GM19438 (cell line): ENCODE measurements around the gene UCN.
"Not testable (repeated sequence)": the region's sequence is repeated elsewhere in the genome, so short reads cannot be mapped to it uniquely, and the experiment has no call there.

Experiments
- ATAC-seq: cut with Tn5 transposase; IDR thresholded peaks from one replicate; pipeline ENCODE4 v1.9.1; 2021; ENCODE audit warnings: low read depth; ENCODE audit not compliant: unreplicated experiment

The UCN gene

GRCh38 chr2:27315122-27315521, 6.9 kb upstream of the UCN start:
- no peak for ATAC-seq

GRCh38 chr2:27314709-27315108, 6.5 kb upstream of the UCN start:
- ATAC-seq: no peak

- ATAC-seq: no peak
These were observed 5.8 kb upstream of the UCN start for GRCh38 chr2:27313882-27314645.

GRCh38 chr2:27312152-27312551, 3.9 kb upstream of the UCN start:
- no peak for ATAC-seq

GRCh38 chr2:27309651-27310050, 1.4 kb upstream of the UCN start:
- no peak for ATAC-seq

- no peak for ATAC-seq
These were observed 493 bp downstream of the UCN start for GRCh38 chr2:27307545-27308358.

GRCh38 chr2:27307287-27307544, 1.0 kb downstream of the UCN start:
- ATAC-seq: no peak

GRCh38 chr2:27306573-27307286, 1.5 kb downstream of the UCN start:
- no peak for ATAC-seq

- ATAC-seq: no peak
These were observed 2.1 kb downstream of the UCN start for GRCh38 chr2:27306136-27306535.

GRCh38 chr2:27305516-27305915, 2.7 kb downstream of the UCN start:
- ATAC-seq: no peak

GRCh38 chr2:27304488-27305240, 3.6 kb downstream of the UCN start:
- ATAC-seq: no peak

GRCh38 chr2:27303093-27304025, 4.9 kb downstream of the UCN start:
- no peak for ATAC-seq

- ATAC-seq: not testable (repeated sequence)
These were observed 7.6 kb downstream of the UCN start for GRCh38 chr2:27300606-27301005.

GRCh38 chr2:27298391-27299080, 9.7 kb downstream of the UCN start:
- no peak for ATAC-seq

- no peak for ATAC-seq
These were observed 11.1 kb downstream of the UCN start for GRCh38 chr2:27297195-27297594.

- no peak for ATAC-seq
These were observed 11.8 kb downstream of the UCN start for GRCh38 chr2:27296481-27296880.

GRCh38 chr2:27294928-27295327, 13.3 kb downstream of the UCN start:
- no peak for ATAC-seq

GRCh38 chr2:27291865-27292264, 16.4 kb downstream of the UCN start:
- ATAC-seq: no peak

- ATAC-seq: no peak
These were observed 17.7 kb downstream of the UCN start for GRCh38 chr2:27290549-27290948.
